Mesenteric fat pad (tissue), 1 donor: Measurements from ENCODE around the gene CTNNA3. TPM values are rescaled to one million over a fixed set of nuclear protein-coding genes. Genes with fewer than 3 reads are reported as not detected.
"Not testable (repeated sequence)": the region's sequence is repeated elsewhere in the genome, so short reads cannot be mapped to it uniquely, and the experiment has no call there.

Experiments used
- DNase-seq: peaks from one replicate; pipeline ENCODE4 v3.0.0-alpha.2; 2020; ENCODE audit warnings: low spot score
- total RNA-seq: library from RNA; stranded (reverse); fragmentation: NEBNext Ultra II Directional; extraction: Animal tissue kit (Norgen Biotek cat#: 25700); gene quantifications from one replicate; pipeline ENCODE4 v1.2.1, GENCODE V29; 2021
- donor health status: DM: yes; HTN: yes; CAD: no.

The CTNNA3 gene
- total RNA-seq, 1 donor from 2014 or later, result 0.10 TPM

- DNase-seq, result not testable (repeated sequence)
Measured at GRCh38 chr10:66335753-66336152, 1360.2 kb downstream of the CTNNA3 start.

DNA sequence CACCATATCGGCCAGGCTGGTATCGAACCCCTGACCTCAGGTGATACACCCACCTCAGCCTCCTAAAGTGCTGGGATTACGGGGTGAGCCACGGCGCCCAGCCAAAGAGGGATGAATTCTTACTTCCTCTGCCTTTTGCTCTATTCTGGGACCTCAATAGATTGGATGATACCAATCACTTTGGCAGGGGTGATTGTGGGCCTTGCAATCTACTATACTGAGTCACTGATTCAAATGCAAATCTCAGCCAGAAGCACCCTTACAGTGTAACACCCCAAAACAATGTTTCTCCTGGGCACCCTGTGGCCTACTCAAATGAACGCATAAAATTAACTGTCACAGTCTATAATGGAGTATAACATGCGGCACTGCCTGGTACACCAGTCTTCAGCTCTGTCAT is 1366.8 kb downstream of the CTNNA3 start:
- no peak for DNase-seq

GRCh38 chr10:66326876-66327275 is 1369.1 kb downstream of the CTNNA3 start:
- no peak for DNase-seq

GRCh38 chr10:66322777-66323176 is 1373.2 kb downstream of the CTNNA3 start:
- DNase-seq, result no peak

DNA sequence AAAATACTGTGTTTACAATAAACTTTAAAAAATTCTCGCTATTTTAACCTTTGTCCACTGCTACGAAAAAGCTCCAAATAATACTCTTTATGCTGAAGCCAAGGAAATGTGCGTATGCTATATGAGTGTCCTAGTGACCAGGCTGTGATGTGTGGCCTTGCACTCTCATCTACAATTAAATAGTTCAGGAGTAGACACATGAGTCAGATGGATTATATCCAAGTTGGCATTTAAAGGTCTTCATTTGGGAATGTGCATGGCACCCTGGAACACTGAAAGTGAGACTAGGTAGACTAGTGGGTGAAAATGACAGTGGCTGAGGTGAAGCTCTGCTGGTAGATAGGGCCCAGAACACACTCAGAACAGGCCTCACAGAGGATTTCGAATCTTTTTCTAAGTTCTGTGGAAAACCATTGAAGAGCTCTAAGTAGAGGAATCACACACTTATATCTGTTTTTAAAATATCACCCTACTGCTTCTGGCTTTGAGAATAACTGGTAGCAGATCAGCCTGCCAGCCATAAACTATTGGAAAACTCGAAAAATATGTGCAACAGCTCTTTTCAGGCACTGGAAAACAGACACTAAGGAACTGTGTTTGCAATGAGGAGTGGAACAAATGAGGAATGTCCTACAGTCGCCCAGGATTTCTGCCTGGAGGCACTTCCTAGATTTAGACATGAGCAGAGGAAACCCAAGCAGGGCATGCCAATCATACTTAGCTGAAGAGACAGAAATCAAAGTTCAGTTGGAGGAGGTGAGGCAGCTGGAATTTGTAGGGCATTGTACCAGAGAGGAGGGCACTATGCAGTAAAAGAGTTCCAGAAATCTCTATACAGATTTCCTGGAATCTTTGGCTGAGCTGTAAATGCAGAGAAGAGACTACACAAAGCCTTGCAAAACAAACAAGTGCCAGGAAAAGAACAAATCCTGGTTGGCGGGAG is 1374.0 kb downstream of the CTNNA3 start:
- DNase-seq, result no peak

DNA sequence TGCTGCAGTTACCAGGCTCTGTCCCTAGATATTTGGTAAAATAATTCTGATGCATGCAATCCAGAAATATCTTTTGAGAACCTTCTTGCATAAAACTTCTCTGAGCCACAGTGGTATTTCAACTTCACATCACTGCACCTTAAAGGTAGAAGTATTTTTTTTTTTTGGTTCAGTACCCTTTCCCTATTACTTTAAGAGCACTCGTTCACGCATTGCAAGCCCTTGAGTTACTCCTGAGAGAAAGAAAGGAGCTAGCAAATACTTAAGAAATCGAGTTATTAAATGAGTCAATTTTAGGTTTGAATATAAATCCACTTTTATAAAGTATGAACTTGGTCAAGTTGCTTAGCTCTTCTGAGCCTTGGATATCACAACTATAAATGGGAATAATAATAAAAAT is 1377.2 kb downstream of the CTNNA3 start:
- DNase-seq, result no peak

- DNase-seq, result no peak
Measured at GRCh38 chr10:66307826-66308225, 1388.2 kb downstream of the CTNNA3 start.

GRCh38 chr10:66301078-66301477 is 1394.9 kb downstream of the CTNNA3 start:
- no peak for DNase-seq

- DNase-seq, result no peak
Measured at GRCh38 chr10:66295602-66296001, 1400.4 kb downstream of the CTNNA3 start.

- DNase-seq, result no peak
Measured at GRCh38 chr10:66294538-66294937, 1401.5 kb downstream of the CTNNA3 start.

GRCh38 chr10:66292922-66293321 is 1403.1 kb downstream of the CTNNA3 start:
- DNase-seq, result no peak

DNA sequence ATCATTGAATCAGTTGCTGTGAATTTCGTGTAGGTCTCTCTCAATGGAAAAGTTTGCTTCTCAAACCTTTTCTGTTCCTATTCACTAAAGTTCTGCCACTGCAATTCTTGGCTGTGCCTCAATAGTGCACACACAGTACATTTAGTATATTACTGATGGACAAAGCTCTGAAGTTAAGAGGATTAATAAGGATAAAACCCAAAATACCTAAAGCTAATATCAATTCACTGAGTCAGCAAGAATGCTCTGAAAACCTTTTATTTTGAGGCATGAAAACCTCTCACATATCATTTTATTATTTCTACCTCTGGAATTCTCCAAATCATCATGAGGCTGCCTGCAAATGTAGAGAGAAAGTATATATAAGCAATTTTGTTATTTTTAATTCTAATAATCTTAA is 1403.5 kb downstream of the CTNNA3 start:
- no peak for DNase-seq

GRCh38 chr10:66291133-66291532 is 1404.9 kb downstream of the CTNNA3 start:
- no peak for DNase-seq

DNA sequence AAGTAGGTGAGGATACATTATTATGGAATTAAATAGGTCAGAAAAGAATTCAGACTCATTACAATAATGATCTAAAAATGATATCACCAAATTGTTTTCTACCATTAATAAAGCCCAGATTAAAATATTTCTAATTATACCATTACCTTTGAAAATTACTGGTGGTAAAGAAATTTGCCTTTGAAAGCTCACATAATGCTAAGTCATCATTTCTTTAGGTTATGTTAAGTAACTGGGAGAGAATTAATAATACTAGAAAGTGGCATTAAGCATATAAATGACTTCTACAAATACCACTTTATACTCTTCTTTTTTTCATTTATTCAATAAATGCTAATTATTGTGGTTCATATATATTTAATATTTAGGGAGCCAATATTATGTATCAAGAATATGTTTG is 1411.4 kb downstream of the CTNNA3 start:
- DNase-seq, result no peak

DNA sequence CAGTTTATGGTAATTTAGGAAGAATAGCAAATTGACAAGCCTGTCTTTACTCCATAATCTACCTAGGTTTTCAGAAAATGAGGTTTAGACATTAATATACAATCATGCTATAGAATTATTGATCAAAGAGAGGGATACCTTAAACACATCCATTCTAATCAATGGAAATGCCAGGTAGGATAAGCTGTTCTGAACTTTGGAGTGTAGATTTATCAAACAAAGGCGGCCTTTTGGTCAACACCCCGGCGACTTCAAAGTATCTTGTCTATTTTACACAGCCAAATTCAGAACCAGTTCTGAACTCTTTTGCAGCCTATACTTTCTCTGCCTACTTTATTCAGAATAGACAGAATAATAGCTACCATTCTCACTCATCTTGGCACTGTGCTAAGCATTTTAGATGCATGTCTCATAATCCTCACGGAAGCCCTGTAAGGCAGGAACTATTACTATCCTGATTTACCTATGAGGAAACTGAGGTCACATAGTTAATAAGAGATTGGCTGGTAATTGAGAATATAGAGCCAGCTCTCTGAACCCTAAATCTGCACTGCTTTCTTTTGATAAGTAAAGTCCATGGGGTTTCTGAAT is 1412.0 kb downstream of the CTNNA3 start:
- DNase-seq, result no peak

- DNase-seq, result no peak
Measured at GRCh38 chr10:66283064-66283463, 1412.9 kb downstream of the CTNNA3 start.

DNA sequence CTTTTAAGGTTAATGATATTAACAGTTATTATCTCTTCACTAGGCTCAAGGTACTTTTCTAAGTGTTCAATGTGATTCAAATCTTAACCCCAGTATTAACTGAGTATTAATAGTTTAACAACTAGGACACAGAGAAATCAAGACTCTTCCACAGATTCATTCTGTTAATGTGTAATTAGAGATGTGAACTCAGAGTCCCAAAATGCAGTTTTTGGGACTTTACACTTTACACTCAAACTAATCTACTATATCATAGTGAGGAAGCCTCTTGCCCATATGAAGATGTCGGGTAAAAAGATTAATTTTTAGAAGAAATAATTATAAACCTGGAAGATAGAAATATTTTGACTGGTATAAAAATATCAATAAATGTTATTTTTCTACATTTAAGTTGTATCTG is 1414.7 kb downstream of the CTNNA3 start:
- no peak for DNase-seq

DNA sequence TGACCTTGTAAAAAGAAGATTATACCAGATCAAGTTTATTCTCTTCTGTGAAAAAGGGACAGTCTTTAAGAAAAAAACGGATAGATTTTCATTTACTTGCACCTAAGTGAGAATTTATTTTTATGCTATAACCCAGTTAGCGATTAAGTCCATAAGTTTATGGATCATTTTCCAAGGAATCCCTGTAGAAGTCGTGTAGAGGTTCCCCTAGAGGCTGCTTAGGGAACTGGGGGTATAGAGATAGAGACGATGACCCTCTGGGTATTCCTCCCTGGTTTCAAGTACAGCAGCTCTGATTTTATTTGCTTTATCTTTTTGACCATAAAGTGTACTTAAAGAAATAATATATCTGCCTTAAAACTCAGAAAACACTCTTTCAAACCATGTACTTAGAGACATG is 1418.5 kb downstream of the CTNNA3 start:
- no peak for DNase-seq

DNA sequence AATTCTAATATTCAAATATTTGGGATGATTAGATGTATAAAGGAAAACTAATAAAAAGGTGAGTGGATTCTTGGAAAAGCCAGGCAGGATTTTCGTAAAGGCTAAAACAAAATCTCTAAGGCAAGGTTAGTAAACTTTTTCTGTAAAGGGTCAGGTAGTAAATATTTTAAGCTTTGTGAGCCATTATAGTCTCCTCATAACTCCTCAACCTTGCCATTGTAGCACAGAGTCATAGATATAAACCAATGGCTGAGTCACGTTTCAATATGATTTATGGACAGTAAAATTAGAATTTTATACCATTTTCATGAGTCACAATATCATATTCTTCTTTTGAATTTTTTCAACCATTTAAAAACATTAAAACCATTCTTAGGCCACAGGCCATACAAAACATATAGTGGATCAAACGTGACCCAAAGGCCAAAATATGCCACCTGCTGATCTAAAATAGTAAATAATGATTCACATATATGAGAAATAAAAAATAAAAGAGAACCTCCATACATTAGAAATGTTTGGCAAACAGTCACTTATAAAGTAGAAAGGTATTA is 1422.0 kb downstream of the CTNNA3 start:
- no peak for DNase-seq

DNA sequence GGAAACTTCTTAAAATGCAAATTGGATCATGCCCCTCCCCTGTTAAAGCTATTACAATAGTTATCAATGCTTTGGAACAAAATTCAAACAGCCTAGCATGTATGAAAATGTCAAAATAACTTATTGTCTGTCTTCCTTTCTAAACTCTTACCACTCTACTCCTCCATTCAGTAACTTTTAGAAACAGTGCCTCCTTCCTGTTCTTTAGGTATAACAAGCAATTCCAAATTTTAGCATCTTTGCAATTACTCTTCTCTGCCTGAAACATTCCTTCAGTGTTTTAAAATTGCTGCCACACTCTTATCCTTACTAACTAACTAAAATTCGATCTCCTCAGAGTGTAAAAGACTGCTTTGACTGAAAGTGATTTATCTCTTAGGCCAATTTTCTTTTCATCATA is 1430.6 kb downstream of the CTNNA3 start:
- no peak for DNase-seq

- DNase-seq, result no peak
Measured at GRCh38 chr10:66259836-66260235, 1436.2 kb downstream of the CTNNA3 start.

GRCh38 chr10:66258693-66259092 is 1437.3 kb downstream of the CTNNA3 start:
- no peak for DNase-seq
